SW 1271 (cell line): ENCODE results near the gene TSPAN3.
A peak's percentile ranks its signal among the peaks of the same experiment; 100 is the strongest.

Source experiments
- DNase-seq, 2 experiments: peaks; one replicate each; lab custom pipeline; 2025; lab: John Stamatoyannopoulos, UW

Gene TSPAN3

DNA sequence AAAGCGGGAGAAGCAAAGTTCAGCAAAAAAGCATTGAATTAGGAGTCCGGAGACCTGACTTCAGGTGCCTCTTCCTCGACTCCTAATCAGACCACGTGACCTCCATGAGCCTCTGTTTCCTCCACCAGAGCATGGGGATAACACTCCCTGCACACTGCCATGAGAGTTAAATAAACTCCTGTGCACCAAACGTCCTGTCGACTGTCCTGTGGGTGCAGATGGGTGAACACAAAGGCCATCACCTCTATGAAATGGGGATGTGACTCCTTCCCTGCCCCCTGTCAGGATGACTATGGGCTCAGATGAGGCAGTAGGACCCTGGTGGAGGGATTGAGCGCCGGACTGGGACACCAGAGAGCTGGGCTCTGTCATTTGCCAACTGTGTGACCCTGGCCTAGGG lies 13.5 kb upstream of the TSPAN3 start:
- no peak for DNase-seq

DNA sequence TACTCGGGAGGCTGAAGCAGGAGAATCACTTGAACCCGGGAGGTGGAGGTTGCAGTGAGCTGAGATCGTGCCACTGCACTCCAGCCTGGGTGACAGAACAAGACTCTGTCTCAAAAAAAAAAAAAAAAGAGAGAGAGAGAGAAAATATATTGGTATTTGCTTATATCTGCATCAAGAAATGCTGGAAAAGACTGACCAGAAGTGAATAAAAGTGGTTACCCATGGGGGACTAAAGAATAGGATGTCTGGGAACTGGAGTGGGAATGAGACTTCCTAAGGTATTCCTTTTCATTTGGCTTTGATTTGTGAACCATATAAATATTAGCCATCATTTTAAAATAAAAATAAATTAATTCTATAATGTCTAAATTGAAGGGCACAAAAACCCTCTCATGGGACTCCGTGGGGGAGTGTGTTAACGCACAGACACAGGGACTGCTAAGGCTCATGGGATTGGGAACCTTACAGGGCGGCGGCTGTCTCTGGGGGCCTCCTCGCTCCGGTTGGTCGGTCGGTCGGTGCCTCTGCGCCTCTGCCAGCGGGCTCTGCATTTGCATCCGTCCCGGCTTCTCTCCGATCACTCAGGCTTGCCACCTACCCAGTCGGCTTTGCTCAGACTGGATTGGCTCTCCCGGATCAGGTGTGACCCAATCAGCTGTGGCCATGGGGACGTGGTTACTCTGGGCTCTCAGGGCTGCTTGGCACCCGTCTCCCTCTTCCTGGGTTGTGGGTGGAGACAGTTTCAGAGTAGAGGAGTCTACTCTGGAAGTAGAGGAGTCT lies 12.7 kb upstream of the TSPAN3 start:
- DNase-seq = no peak

DNA sequence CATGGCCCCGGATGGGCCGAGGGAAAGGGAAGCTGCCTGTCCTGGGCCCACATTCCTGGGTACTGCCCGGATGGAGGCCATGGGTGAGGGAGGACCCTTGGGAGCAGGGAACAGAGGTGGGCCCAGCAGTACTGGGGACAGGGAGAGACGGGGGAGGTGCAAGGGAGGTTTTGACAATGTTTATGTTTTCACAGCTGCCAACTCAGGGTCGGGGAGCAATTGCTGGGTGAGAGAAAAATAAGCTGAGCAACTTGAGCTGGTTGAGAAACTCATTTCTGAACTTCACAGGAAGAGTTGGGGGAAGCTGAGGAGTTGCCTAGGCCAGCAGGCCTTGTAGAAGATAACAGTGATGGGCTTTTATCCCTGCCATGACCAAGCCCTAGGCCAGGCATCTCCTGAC lies 11.1 kb upstream of the TSPAN3 start:
- DNase-seq = no peak

DNA sequence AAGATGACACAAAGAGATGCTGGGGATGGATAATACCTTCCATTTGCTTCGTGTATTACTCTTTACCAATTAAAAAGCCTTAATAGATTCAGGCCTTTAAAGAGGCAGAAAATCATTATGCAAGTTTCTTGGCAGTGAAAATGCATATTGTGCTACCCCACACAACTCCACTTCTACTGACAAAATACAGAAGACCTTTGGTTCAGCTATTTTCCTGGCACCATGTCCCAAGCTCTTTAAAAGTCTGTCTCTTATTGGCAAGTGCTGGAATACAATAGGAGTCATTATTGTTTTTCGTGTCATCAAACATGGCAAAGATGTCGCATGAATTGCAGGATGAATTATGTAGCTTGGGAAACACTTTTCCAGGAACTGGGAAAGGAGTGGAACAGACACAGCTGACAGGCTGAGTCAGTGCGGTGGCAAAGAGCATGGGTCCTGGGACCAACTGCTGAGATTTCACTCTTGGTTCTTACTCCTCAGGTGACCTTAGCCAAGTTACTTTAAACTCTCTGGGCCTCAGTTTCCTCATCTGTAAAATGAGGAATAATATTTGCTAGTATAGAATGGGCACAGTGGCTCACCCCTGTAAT lies 5.5 kb upstream of the TSPAN3 start:
- DNase-seq = no peak

DNA sequence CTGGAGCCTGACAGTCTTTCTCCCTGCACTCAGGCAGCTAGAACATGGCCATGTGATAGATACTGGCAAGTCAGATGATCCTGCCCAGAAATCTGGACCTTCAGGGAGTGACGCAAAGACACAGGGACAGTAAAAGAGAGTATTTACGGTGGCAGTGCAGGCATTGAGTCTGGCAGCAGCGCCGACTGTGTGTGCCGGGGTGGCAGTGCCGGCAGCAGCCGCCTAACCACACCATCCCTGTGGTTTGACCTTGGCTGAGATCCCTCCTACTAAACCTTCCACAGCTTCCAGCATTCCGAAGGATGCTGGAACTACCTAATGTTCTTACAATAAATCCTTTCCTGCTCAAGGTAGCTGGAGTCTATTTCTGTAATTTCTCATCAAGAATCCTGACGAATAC lies 4.6 kb upstream of the TSPAN3 start:
- no peak for DNase-seq

DNA sequence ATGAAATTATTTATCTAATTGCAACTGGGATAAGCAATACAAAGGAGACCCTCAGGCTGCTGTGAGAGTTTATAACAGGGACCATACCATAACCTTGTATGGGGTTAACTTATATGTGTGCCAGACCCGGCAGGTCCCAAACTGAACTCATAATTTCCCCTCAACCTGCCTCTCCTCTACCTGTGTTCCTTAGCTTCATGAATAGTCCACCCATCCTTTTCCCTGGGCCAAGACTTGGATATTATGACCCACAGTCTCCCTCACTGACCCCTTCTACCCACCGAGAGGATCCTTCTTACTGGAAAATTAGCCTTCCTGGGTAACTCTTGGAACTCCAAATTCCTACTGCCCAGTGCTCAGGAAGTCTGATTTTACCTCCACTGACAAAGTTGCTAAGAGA lies 3.4 kb upstream of the TSPAN3 start:
- no peak for DNase-seq

DNA sequence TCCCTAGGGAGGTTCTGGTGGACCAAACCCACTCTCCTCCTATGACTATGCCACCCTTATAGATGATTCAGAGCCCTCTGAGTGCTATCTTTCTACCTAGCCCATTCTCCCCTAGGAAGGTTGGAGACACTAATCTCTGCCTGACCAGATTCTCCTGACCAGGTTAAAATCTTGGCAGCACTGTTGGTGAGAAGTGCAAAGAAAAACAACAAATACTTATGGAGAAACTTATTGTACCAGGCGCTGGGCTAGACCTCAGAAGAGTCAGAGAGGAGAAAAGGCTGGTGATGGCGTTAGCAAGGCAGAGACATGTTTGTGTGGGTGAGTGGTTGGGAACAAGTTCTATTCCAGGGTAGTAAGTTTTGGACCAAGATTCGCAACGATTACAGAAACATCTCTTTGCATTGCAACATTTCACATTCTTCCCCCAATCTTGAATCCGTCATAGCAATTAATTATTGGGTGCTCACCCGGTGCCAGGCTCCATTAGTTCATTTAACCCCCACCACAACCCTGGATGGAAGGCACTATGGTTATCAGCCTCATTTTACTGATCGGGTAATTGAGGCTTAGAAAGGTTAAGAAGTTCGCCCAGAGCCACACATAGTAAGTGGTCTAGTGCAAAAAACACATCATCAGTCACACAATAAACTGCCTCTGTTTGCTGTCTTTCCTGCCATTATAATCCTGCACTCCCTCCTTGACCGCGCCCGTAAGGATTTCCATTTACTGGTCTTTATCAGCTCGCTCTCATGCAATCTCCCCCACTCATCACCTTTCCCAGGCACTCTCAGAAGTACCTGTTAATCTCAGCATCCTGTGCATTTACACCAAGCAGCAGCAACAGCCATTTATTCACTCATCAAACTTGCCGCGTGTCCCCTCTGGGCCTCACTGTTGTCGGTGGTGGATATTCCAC lies 655 bp upstream of the TSPAN3 start:
- no peak for DNase-seq

DNA sequence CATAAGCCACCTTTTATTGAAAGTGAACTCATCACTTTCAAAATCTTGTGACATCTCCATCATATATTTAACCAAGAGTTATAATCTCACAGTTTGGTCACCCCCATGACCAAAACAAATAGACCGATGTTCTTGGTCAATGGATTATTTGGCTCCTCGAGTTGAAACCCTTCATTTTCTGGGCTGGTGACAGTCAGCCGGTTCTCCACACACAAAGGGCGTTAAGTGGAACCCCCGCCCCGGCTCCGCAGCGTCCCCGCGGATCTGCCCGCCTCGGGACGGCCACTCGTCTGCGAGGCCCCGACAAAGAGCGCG lies 772 bp downstream of the TSPAN3 start:
- DNase-seq = no peak

DNA sequence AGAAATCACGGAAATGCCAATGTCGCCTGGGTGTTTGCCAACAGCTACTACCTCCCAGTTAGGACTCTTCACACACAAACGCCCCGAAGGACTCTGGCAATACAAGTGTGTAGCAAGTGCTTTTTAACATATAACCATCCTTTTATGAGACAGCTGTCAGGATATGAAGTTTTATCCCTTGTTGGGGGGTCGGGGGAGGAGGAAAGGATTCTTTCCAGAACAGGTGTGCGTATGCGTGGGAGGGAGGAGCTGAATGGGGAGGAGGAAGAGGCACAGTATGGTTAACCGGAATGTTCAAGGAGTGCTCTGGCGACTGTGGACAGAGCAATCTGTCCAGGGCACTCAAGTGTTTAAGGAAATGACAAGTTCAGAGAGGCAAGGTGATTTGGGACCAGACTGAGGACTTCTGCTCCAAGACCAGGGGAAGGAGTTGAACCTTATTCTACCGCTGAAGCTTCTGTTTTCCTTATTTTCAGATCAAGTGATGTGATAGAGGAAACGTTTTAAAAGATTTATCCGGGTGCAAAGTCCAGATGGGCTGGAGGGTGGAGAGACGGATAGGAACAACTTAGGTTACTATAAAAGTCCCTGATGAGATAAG lies 1.3 kb downstream of the TSPAN3 start:
- DNase-seq = no peak

DNA sequence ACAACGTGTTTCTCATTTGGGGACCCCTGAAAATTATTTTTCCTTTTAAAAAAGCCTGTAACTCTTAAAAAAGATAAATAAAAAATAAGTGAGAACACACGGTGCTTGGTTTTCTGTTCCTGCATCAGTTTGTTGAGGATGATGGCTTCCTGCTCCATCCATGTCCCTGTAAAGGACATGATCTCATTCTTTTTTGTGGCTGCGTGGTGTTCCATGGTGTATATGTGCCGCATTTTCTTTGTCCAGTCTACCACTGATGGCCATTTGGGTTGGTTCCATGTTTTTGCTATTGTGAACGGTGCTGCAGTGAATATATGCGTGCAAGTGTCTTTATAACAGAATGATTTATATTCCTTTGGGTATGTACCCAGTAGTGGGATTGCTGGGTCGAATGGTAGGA lies 2.3 kb downstream of the TSPAN3 start:
- no peak for DNase-seq

DNA sequence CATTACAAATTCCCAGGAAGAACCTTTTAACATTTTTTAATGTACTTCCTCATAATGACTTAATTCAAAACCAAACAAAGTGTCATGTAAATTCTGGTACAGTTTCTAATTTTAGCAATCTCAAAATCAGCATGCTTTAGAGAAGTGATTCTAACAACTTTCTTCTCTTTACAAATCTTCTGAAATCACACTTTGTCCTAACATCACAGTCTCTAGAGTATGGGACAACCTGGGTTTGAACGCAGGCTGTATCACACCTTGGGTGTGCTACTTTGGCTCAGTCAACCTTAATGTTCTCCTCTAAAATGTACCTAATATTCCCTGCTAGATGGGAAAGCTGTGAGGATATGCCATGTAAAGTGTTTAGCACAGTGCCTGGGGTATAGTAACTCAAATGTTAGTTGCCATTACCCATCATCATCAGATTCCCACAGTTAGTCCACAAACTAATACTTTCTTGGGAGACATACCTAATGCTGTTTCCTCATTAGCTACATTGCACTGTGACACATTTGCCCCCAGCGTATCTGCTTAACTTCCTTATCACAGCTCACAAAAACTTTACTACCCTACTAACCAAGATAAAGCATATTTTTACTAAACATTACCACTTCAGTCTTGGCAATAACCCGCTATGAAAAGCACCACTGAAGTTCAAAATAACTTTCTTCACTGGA lies 3.1 kb downstream of the TSPAN3 start:
- no peak for DNase-seq

DNA sequence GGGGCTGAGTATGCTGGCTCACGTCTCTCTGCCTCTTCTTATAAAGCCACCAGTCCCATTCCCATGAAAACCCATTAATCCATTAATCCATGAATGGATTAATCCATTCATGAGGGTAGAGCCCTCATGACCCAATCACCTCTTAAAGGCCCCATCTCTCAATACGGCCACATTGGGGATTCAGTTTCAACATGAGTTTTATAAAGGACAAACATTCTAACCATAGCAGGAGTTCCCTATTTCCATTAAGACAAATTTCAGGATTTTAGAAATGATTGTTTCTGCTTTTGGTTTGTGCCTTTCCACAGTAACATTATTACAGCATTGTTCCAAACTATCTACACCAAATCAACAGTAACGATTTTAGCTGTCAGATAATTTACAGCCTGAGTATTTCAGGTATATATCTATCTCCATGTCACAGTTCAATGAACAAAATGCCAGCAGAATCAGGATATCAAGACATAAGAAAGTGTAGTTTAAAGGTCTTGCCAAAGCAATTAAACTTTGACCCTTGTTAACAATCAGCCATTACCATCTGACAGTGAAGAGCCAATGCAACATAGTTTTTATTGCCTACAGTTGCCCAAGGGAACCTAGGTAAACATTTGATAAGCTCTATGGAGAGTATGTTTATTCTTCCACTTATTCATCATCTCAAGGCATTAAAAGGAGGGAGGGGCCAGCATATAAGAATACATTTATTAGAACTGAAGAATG lies 3.8 kb downstream of the TSPAN3 start:
- no peak for DNase-seq

DNA sequence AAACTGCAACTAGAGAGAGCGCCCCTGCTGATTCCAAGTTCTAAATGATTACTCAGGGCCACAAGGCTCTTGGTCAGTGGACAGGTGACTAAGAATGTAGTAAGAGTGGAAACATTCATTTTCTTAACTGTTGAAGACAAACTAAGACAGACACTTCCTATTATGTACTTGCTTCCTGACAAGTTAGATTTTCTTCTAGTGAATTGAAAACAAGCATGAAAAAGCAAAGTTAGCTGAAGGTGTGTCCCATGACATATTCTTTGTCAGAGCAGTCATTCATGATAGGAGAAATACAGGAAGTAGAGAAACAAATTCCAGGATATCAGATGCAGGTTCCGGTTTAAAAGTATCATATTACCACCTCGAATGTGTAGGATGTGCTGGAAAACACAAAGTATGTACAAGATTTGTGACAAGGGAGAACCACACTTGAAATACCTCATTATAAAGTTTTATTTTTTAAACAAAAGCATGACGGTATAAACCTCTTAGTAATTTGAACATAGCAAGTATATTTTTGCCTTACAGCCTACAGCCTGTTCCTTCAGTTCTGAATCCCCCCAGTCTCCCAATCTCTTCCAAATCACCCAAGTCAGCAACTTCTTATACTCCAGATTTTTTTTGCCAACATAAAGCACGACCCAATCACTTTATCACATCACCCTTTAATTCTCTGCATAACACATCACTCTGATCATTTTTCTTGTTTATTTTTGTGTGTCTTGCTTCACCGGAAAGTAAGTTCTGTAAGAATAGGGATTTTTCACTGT lies 6.2 kb downstream of the TSPAN3 start:
- DNase-seq = peak in 1 of 2 experiments; percentile 64

DNA sequence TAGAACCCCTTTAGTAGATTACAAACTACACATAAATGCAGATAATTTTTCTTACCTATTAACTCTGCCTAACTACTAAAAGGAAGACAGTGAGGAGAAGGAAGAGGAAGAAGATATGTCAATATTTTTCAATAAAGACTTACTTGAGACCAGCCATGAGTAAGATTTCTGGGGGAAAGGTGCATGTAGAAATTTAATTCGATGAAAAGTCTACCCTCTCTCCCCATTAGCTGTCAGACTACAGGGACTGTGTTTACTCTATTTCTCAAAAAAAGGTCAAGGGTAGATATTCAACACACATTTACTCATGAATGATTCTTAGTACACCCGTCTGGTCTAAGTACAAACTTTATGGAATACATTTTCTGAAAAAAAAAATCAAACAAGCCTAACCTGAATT lies 6.8 kb downstream of the TSPAN3 start:
- DNase-seq = no peak

DNA sequence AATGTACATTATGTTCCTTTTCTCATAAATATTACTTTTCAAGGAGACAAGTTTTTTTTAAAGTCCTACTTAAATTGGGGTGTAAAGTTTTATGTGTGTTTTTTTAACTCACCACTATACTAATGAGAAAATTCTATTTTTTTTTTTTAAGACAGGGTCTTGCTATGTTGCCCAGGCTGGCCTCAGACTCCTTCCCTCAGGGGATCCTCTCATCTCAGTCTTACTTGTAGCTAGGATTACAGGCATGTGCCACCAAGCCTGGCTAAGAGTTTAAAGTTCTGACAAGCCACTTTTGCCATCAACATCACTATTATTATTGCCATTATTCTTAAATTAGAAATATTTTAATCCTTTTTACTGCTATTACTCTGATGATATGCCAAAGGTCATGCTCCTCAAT lies 7.7 kb downstream of the TSPAN3 start:
- DNase-seq = no peak

DNA sequence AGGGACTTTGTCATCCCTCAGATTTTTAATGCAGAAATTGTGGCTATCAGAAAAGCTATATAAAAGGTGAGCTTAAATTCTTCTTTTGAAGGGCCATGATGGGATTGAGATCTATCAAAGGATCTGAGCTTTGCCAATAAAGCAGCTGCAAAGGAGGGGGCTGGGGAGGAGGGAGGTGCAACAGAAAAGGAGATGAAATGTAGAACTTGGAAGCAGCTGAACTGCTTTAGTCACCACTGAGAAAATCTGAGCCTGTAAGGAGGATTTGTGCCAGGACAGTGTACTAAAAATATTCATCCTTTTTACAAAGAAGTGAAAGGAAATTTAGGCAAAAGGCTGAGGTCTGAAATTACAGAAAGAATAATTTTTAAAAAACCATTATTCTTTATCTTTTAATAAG lies 10.4 kb downstream of the TSPAN3 start:
- no peak for DNase-seq

DNA sequence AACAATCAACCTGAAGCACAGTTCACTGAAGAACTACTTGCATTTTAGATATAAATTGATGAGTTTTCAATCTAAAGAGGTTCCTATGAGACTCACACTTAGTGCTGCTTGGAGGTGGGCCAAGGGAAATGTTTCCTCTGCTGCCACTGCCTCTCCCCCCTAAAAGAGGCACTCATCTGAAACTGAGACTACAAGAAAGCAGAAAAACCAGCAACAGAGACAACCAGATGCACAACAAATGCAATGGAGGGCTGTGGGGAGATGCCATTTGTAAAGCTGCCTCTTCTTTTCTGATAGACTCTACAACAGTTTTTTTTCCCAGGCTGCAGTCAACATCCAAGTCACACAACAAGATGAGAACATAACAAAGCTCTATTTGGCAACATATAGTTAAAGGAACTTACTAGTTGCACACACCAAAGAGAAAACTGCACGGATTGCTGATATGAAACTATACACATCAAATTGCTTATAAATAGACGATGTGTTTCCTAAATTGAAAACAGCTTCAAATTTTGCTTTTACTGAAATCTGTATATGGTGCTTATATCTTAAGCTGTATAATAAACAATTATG lies 11.0 kb downstream of the TSPAN3 start:
- DNase-seq = no peak

DNA sequence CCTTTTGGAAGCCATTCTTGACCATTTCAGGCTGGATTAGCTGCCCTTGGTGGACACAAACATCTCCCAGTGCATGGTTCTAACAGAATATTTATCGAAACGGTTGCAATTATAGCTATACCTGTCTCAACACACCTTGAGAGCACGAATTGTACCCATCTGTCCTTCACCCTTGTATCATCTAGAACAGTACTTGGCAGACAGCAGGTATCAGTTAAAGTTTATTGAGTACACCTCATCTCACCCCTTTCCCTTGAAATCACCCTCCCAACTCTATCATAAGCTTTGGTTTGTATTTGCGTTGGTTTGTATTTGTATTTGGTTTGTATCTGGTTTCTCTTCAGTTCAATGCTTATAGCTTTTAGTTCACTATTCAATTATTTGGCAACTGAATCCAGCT lies 12.4 kb downstream of the TSPAN3 start:
- DNase-seq = no peak

DNA sequence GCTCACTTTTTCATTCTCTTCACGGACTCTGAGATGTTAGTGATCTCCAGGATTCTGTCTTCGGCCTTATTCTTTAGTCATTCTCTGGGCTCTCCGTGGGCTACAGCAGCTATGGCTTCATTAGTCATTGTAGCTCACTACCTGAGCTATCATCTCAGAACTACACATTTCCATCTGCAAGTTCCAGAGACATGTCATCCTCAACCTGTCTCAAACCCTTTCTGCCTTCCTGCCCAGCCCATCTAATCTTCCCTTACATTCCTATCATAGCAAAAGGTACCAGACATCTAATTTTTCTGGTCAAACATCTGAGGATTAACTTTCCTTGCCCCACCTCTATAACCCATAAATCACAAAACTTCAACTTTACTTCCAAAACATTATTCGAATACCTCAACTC lies 13.2 kb downstream of the TSPAN3 start:
- DNase-seq = no peak

DNA sequence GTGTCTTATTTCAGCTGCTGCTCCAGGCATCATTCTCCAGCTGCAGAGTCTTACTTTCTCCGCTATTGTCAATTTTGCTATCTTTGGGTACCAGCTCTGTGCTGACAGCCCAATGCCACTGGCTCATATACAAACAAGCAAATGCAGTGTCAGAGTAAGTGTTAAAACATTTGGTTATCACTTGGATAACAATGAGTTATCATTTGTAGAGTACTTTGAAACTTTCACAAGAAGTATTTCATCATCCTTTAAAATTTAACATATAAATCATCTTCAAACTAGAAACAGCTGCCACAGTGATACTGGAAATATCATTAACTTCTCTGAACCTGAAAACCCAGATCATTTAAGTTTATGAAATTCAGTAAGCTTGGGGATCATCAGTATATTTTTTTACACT lies 13.8 kb downstream of the TSPAN3 start:
- DNase-seq = no peak
